HEK293 (cell line): ENCODE data around the gene KRTAP10-12.

ENCODE experiments used
- CTCF ChIA-PET: fragments of 350-600 bp; formaldehyde crosslinking; extraction: SDS; loops from one replicate; lab custom pipeline; 2021; ENCODE audit warnings: antibody characterized with exemption; lab: Yijun Ruan, JAX
- POLR2A ChIA-PET: fragments of 300-600 bp; formaldehyde crosslinking; extraction: SDS; loops from one replicate; lab custom pipeline; 2020; ENCODE audit warnings: antibody characterized with exemption, inconsistent platforms; lab: Yijun Ruan, JAX
- H3K27ac ChIP-seq: fragments of 200-500 bp; sonication (Bioruptor generic); 2 replicates; pipeline ENCODE4 v1.5.1; 2014; ENCODE audit warnings: low read depth, low read length, control low read depth, inconsistent platforms; ENCODE audit errors: extremely low read depth
- H3K36me3 ChIP-seq, 2 experiments: fragments of 200-500 bp in 1 of 2; sonication (Bioruptor generic) in 1 of 2; 1 replicate in 1 of 2; 2 replicates in 1 of 2; pipeline ENCODE4 v1.5.1; 2014 to 2017; ENCODE audit warnings: inconsistent platforms in 2 of 2, low read length in 2 of 2; ENCODE audit not compliant: control insufficient read depth in 2 of 2, insufficient read depth in 1 of 2
- H3K4me1 ChIP-seq: fragments of 200-500 bp; sonication (Bioruptor generic); 2 replicates; pipeline ENCODE4 v1.5.1; 2014; ENCODE audit warnings: mild to moderate bottlenecking, low read length, inconsistent platforms; ENCODE audit not compliant: control insufficient read depth, insufficient read depth
- H3K4me3 ChIP-seq: 2 replicates; pipeline ENCODE4 v1.5.1; 2011; ENCODE audit warnings: low read depth, mild to moderate bottlenecking, control low read depth, low read length, moderate library complexity
- H3K9me3 ChIP-seq: fragments of 200-500 bp; sonication (Bioruptor generic); 2 replicates; pipeline ENCODE4 v1.5.1; 2014; ENCODE audit warnings: low read depth, low read length, inconsistent platforms; ENCODE audit not compliant: control insufficient read depth, insufficient read depth
- GLI2 ChIP-seq: fragments of 450-650 bp; formaldehyde crosslinking; IDR thresholded peaks from 2 replicates; pipeline ENCODE4; 2017; ENCODE audit warnings: missing biosample characterization, missing genetic modification characterization, low read depth, borderline replicate concordance
- HOXD13 ChIP-seq: sonication (generic); formaldehyde crosslinking; IDR thresholded peaks from 2 replicates; pipeline ENCODE4 v1.8.0; 2022; ENCODE audit warnings: missing genetic modification reagents, borderline replicate concordance
- KLF10 ChIP-seq: fragments of 450-650 bp; IDR thresholded peaks from 2 replicates; pipeline ENCODE4 v1.5.1; 2018; ENCODE audit warnings: missing biosample characterization, mild to moderate bottlenecking, missing genetic modification characterization
- MZF1 ChIP-seq: fragments of 450-650 bp; formaldehyde crosslinking; IDR thresholded peaks from 2 replicates; pipeline ENCODE4 v1.5.1; 2017; ENCODE audit warnings: missing biosample characterization, missing genetic modification characterization, borderline replicate concordance
- OSR2 ChIP-seq: fragments of 450-650 bp; formaldehyde crosslinking; IDR thresholded peaks from 2 replicates; pipeline ENCODE4 v1.5.1; 2016; ENCODE audit warnings: missing biosample characterization, missing genetic modification characterization
- PRDM1 ChIP-seq: fragments of 450-650 bp; formaldehyde crosslinking; IDR thresholded peaks from 2 replicates; pipeline ENCODE4; 2016; ENCODE audit warnings: missing biosample characterization, missing genetic modification characterization
- SETDB1 ChIP-seq: IDR thresholded peaks from one replicate; pipeline ENCODE4 v1.6.1; 2017; ENCODE audit warnings: mild to moderate bottlenecking, low read length, moderate library complexity, mixed read lengths; ENCODE audit not compliant: insufficient read length
- ZBTB44 ChIP-seq: fragments of 450-650 bp; IDR thresholded peaks from 2 replicates; pipeline ENCODE4 v1.5.1; 2018; ENCODE audit warnings: missing biosample characterization, mild to moderate bottlenecking, missing genetic modification characterization
- ZFP69B ChIP-seq: fragments of 450-650 bp; formaldehyde crosslinking; IDR thresholded peaks from 2 replicates; pipeline ENCODE4 v1.5.1; 2016; ENCODE audit warnings: missing biosample characterization, missing genetic modification characterization
- ZNF211 ChIP-seq: fragments of 450-650 bp; formaldehyde crosslinking; IDR thresholded peaks from 2 replicates; pipeline ENCODE4 v1.5.1; 2016; ENCODE audit warnings: low read depth, missing biosample characterization, missing genetic modification characterization
- ZNF23 ChIP-seq: fragments of 450-650 bp; formaldehyde crosslinking; IDR thresholded peaks from 2 replicates; pipeline ENCODE4 v1.5.1; 2016; ENCODE audit warnings: missing biosample characterization, missing genetic modification characterization, borderline replicate concordance
- ZNF274 ChIP-seq, 2 experiments: fragments of 200-500 bp in 1 of 2; fragments of 450-650 bp in 1 of 2; sonication (Bioruptor generic) in 1 of 2; formaldehyde crosslinking in 1 of 2; IDR thresholded peaks; 2 replicates each; pipeline versions ENCODE4 v1.5.1 to v1.6.1; 2014 to 2016; ENCODE audit warnings: borderline replicate concordance in 1 of 2, inconsistent platforms in 1 of 2, low read length in 1 of 2, missing biosample characterization in 1 of 2, missing genetic modification characterization in 1 of 2
- ZNF280D ChIP-seq: fragments of 450-650 bp; formaldehyde crosslinking; IDR thresholded peaks from 2 replicates; pipeline ENCODE4 v1.5.1; 2016; ENCODE audit warnings: missing biosample characterization, missing genetic modification characterization
- ZNF404 ChIP-seq: fragments of 450-650 bp; formaldehyde crosslinking; IDR thresholded peaks from 2 replicates; pipeline ENCODE4 v1.5.1; 2017; ENCODE audit warnings: missing biosample characterization, missing genetic modification characterization
- ZNF529 ChIP-seq: fragments of 450-650 bp; formaldehyde crosslinking; IDR thresholded peaks from 2 replicates; pipeline ENCODE4 v1.5.1; 2017; ENCODE audit warnings: missing genetic modification characterization, missing biosample characterization; ENCODE audit not compliant: insufficient replicate concordance
- ZNF610 ChIP-seq: fragments of 450-650 bp; formaldehyde crosslinking; IDR thresholded peaks from 2 replicates; pipeline ENCODE4 v1.5.1; 2016; ENCODE audit warnings: missing biosample characterization, missing genetic modification characterization, borderline replicate concordance
- ZNF621 ChIP-seq: fragments of 450-650 bp; formaldehyde crosslinking; IDR thresholded peaks from 2 replicates; pipeline ENCODE4 v1.5.1; 2017; ENCODE audit warnings: missing biosample characterization, missing genetic modification characterization
- ZNF692 ChIP-seq: fragments of 450-650 bp; formaldehyde crosslinking; IDR thresholded peaks from 2 replicates; pipeline ENCODE4 v1.5.1; 2016; ENCODE audit warnings: missing biosample characterization, missing genetic modification characterization
- ZNF701 ChIP-seq: fragments of 450-650 bp; formaldehyde crosslinking; IDR thresholded peaks from 2 replicates; pipeline ENCODE4 v1.5.1; 2016; ENCODE audit warnings: missing biosample characterization, missing genetic modification characterization

Gene KRTAP10-12

GRCh38 chr21:44692798-44693512 is 4.0 kb upstream of the KRTAP10-12 start:
- CTCF ChIA-PET, result interaction anchor here (0.6 kb wide), 1 partner anchor 260 kb away, joined by 3 read pairs; no protein-coding TSS in a partner anchor
- peak; percentile 83; the same call in 1 of the 2 replicates for TF ChIP-seq ZNF280D (tag by site-specific recombination)
- TF ChIP-seq PRDM1, result no peak
- TF ChIP-seq OSR2 (tag by site-specific recombination), result no peak
- TF ChIP-seq ZNF621 (tag by site-specific recombination), result no peak
- TF ChIP-seq SETDB1, result peak; percentile 69
- H3K4me3 ChIP-seq, result no peak overlapping the region
- no peaks in the 10 kb centered on the region for H3K4me1 ChIP-seq
- H3K36me3 ChIP-seq, result no peaks in the 10 kb centered on the region
- POLR2A ChIA-PET, result no interaction called here
- H3K27ac ChIP-seq, result no peak overlapping the region
- H3K9me3 ChIP-seq, result no peaks in the 10 kb centered on the region; the same call in none of the 2 replicates

GRCh38 chr21:44694776-44695175 is 2.2 kb upstream of the KRTAP10-12 start:
- no peaks in the 10 kb centered on the region for H3K36me3 ChIP-seq
- no peak overlapping the region for H3K4me3 ChIP-seq
- ChIA-PET CTCF (no interaction called here), POLR2A (no interaction called here)
- no peak overlapping the region for H3K27ac ChIP-seq
- H3K4me1 ChIP-seq, result no peaks in the 10 kb centered on the region
- TF ChIP-seq HOXD13 (CRISPR knock-in tag) (no peak), ZFP69B (no peak), ZNF529 (no peak), ZNF211 (tag by site-specific recombination) (no peak), GLI2 (tag by site-specific recombination) (no peak), ZNF23 (tag by site-specific recombination) (no peak), MZF1 (no peak), KLF10 (tag by site-specific recombination) (no peak), ZBTB44 (tag by site-specific recombination) (no peak), ZNF404 (tag by site-specific recombination) (no peak), ZNF274 (IDR thresholded peaks at IDR 0.05; ENCODE audit: low read length) (no peak), ZNF274 (tag by site-specific recombination; IDR thresholded peaks at IDR 0.05; ENCODE audit: borderline replicate concordance) (no peak)
- no peaks in the 10 kb centered on the region; the same call in none of the 2 replicates for H3K9me3 ChIP-seq

- H3K4me3 ChIP-seq, result no peak overlapping the region
- H3K27ac ChIP-seq, result no peak overlapping the region
- TF ChIP-seq ZNF610, result no peak
- TF ChIP-seq ZNF701 (tag by site-specific recombination), result no peak
- TF ChIP-seq ZNF692 (tag by site-specific recombination), result no peak
- no peaks in the 10 kb centered on the region for H3K4me1 ChIP-seq
- CTCF ChIA-PET, result interaction anchor here (1.1 kb wide), 1 partner anchor 9 kb away, joined by 3 read pairs; no protein-coding TSS in a partner anchor
- POLR2A ChIA-PET, result no interaction called here
- no peaks in the 10 kb centered on the region; the same call in none of the 2 replicates for H3K9me3 ChIP-seq
- no peaks in the 10 kb centered on the region for H3K36me3 ChIP-seq
Measured at GRCh38 chr21:44695184-44695583, 1.8 kb upstream of the KRTAP10-12 start.
